K562 treated with DMSO at 1 percent for 4 hours (cell line): ENCODE results near the gene LSM3. TPM values are rescaled to one million over a fixed set of nuclear protein-coding genes. Genes with fewer than 3 reads are reported as not detected.

Source experiments
- total RNA-seq: library from RNA; unstranded; fragments of 300-600 nt; gene quantifications from 2 replicates; pipeline ENCODE4 v1.2.3, GENCODE V29; 2022; ENCODE audit not compliant: insufficient read depth

Gene LSM3
- 19.0 and 23.1 TPM in 2 replicates for total RNA-seq

GRCh38 chr3:14178247-14179113, at the start of gene LSM3, which contains the start of gene XPC:
Gene LSM3, plus strand, starts transcription at chr3:14178817. Its CDS starts 44 bp downstream, at chr3:14178861.
Gene XPC, minus strand, starts transcription at chr3:14178601. Its CDS starts 33 bp downstream, at chr3:14178568.

Other genes with a start within 250 kb of the LSM3 start
- gene CHCHD4, start 53.9 kb upstream of the LSM3 start, total RNA-seq: 8.7 and 15.0 TPM in 2 replicates
- gene TMEM43, start 53.8 kb upstream of the LSM3 start, total RNA-seq: 22.9 and 23.1 TPM in 2 replicates
- gene XPC, start 216 bp upstream of the LSM3 start, total RNA-seq: 28.7 and 33.2 TPM in 2 replicates
- gene SLC6A6, start 223.8 kb downstream of the LSM3 start, total RNA-seq: 43.0 and 68.9 TPM in 2 replicates